PC-9 (cell line): Measurements from ENCODE around the gene CLEC16A. TPM values are rescaled to one million over a fixed set of nuclear protein-coding genes. Genes with fewer than 3 reads are reported as not detected.

Source experiments
- BruUV-seq: library from RNA; stranded (reverse); fragments of 400-500 nt; replicated peaks from 2 replicates; lab custom pipeline; 2021; lab: Mats Ljungman, UMichigan
- CTCF ChIA-PET: fragments of 300-600 bp; sonication (Branson Sonifier 250); formaldehyde crosslinking; loops from one replicate; lab custom pipeline; 2022; ENCODE audit warnings: antibody characterized with exemption; lab: Charles Lee
- POLR2A ChIA-PET: fragments of 300-600 bp; sonication (Branson Sonifier 250); formaldehyde crosslinking; loops from one replicate; lab custom pipeline; 2022; ENCODE audit warnings: antibody characterized with exemption; ENCODE audit not compliant: unreplicated experiment; lab: Charles Lee
- DNase-seq, 2 experiments: peaks; one replicate each; pipeline versions ENCODE4 v3.0.0 to v3.0.0-alpha.2; 2015 to 2022; ENCODE audit warnings: mixed read lengths in 1 of 2
- H2AFZ ChIP-seq: fragments of 200-600 bp; sonication (generic); 2 replicates; pipeline ENCODE4 v1.8.1; 2017; ENCODE audit warnings: antibody characterized with exemption
- H3F3A ChIP-seq: fragments of 200-600 bp; sonication (generic); 2 replicates; pipeline ENCODE4 v1.8.1; 2017; ENCODE audit warnings: antibody characterized with exemption, mild to moderate bottlenecking, low read depth; ENCODE audit not compliant: insufficient read depth
- H3K27ac ChIP-seq: fragments of 200-600 bp; sonication (generic); 2 replicates; pipeline ENCODE4 v1.6.1; 2016; ENCODE audit warnings: mixed run types
- H3K27me3 ChIP-seq: fragments of 200-600 bp; sonication (generic); 2 replicates; pipeline ENCODE4 v1.6.1; 2016; ENCODE audit warnings: low read depth, mixed run types; ENCODE audit not compliant: insufficient read depth
- H3K36me3 ChIP-seq: fragments of 200-600 bp; sonication (generic); 2 replicates; pipeline ENCODE4 v1.6.1; 2016; ENCODE audit warnings: low read depth, mixed run types
- H3K4me1 ChIP-seq: fragments of 200-600 bp; sonication (generic); replicated peaks from 2 replicates; pipeline ENCODE4 v1.6.1; 2016; ENCODE audit warnings: mixed run types; ENCODE audit not compliant: insufficient read depth
- H3K4me2 ChIP-seq: fragments of 200-600 bp; sonication (generic); 2 replicates; pipeline ENCODE4 v1.6.1; 2017; ENCODE audit warnings: mixed run types
- H3K4me3 ChIP-seq: fragments of 200-600 bp; sonication (generic); 2 replicates; pipeline ENCODE4 v1.6.1; 2016; ENCODE audit warnings: mixed run types
- H3K79me2 ChIP-seq: fragments of 200-600 bp; sonication (generic); 2 replicates; pipeline ENCODE4 v1.6.1; 2017; ENCODE audit warnings: low read depth, mixed run types
- H3K9me2 ChIP-seq: fragments of 200-600 bp; sonication (generic); 2 replicates; pipeline ENCODE4 v1.8.1; 2017; ENCODE audit warnings: mild to moderate bottlenecking; ENCODE audit not compliant: insufficient read depth
- H3K9me3 ChIP-seq: fragments of 200-600 bp; sonication (generic); 2 replicates; pipeline ENCODE4 v1.8.1; 2016; ENCODE audit warnings: low read depth; ENCODE audit not compliant: insufficient read depth
- H4K20me1 ChIP-seq: fragments of 200-600 bp; sonication (generic); 2 replicates; pipeline ENCODE4 v1.8.1; 2017; ENCODE audit not compliant: insufficient read depth
- CTCF ChIP-seq: fragments of 200-600 bp; sonication (generic); conservative IDR thresholded peaks from 2 replicates; pipeline ENCODE4 v1.6.1; 2017; ENCODE audit warnings: mixed run types, antibody characterized with exemption, mild to moderate bottlenecking, moderate library complexity
- EZH2 ChIP-seq: fragments of 200-600 bp; sonication (generic); IDR thresholded peaks from 2 replicates; pipeline ENCODE4 v1.8.0; 2017; ENCODE audit warnings: antibody characterized with exemption, low read depth
- intact Hi-C: fragments of 100-400 bp; cut with micrococcal nuclease; formaldehyde crosslinking; loops from one replicate; pipeline ENCODE4 v1.10.0; 2022; ENCODE audit not compliant: unreplicated experiment
- total RNA-seq: library from RNA; stranded (reverse); gene quantifications from 2 replicates; pipeline ENCODE4 v1.2.3, GENCODE V29; 2021

Gene CLEC16A
- total RNA-seq, 1 experiment from 2014 or later: 34.9 TPM

GRCh38 chr16:11072420-11073153, 128.2 kb downstream of the CLEC16A start:
- TF ChIP-seq CTCF (no peak), EZH2 (no peak)

GRCh38 chr16:11073407-11073999, 129.1 kb downstream of the CLEC16A start:
- Histone ChIP-seq H3F3A (no peaks in the 10 kb centered on the region), H3K9me3 (no peaks in the 10 kb centered on the region), H3K4me2 (no peak overlapping the region), H3K9me2 (no peaks in the 10 kb centered on the region), H2AFZ (no peak overlapping the region), H3K79me2 (no peaks in the 10 kb centered on the region), H3K27me3 (no peaks in the 10 kb centered on the region), H4K20me1 (no peaks in the 10 kb centered on the region), H3K4me3 (no peak overlapping the region), H3K36me3 (no peaks in the 10 kb centered on the region), H3K27ac (no peak overlapping the region), H3K4me1 (no peaks in the 10 kb centered on the region)
- intact Hi-C loops: no loop called here
- BruUV-seq: no TSS peak
- ChIA-PET POLR2A (interaction anchor here (0.7 kb wide), 1 partner anchor 19 kb away, joined by 6 read pairs; no protein-coding TSS in a partner anchor), CTCF (no interaction called here)
- DNase-seq: no peak
- TF ChIP-seq EZH2: no peak
- TF ChIP-seq CTCF: no peak

More at GRCh38 chr16:11072420-11073153, 128.2 kb downstream of the CLEC16A start:
- Histone ChIP-seq H3K27me3 (no peaks in the 10 kb centered on the region), H3K9me2 (no peaks in the 10 kb centered on the region), H3K9me3 (no peaks in the 10 kb centered on the region), H3K4me2 (no peak overlapping the region), H3K4me1 (no peaks in the 10 kb centered on the region), H3K79me2 (no peaks in the 10 kb centered on the region), H2AFZ (no peak overlapping the region), H3K36me3 (no peaks in the 10 kb centered on the region), H3K4me3 (no peak overlapping the region), H3K27ac (no peak overlapping the region), H3F3A (no peaks in the 10 kb centered on the region), H4K20me1 (no peaks in the 10 kb centered on the region)
- intact Hi-C loops: no loop called here
- DNase-seq: no peak
- no TSS peak for BruUV-seq
- CTCF ChIA-PET: no interaction called here
- POLR2A ChIA-PET: no interaction called here

DNA sequence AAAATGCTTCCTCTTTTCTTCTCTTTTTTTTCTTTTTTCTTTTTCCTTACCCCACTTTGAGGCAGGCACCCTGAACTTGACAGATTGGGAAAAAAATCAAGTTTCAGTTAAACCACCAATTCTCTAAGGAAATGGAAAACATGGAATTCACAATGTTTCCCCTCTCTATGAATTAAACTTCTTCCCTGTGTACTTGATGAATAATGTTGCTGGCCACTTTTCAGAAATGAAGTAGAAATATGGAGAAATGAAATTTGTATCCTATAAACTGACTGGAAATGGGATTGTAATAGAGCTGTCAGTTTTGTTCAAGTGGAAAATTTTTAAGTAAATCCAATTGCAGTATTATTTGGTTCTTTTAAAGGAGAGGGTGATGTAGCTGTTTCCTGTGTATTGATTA, 129.8 kb downstream of the CLEC16A start:
- no peaks in the 10 kb centered on the region for H3K79me2 ChIP-seq
- H3K9me2 ChIP-seq: no peaks in the 10 kb centered on the region
- no peaks in the 10 kb centered on the region for H3K36me3 ChIP-seq
- no peaks in the 10 kb centered on the region for H3F3A ChIP-seq
- H3K4me2 ChIP-seq: no peak overlapping the region
- no peaks in the 10 kb centered on the region for H4K20me1 ChIP-seq
- no peaks in the 10 kb centered on the region for H3K9me3 ChIP-seq
- DNase-seq: no peak
- BruUV-seq: no TSS peak
- CTCF ChIA-PET: no interaction called here
- H2AFZ ChIP-seq: no peak overlapping the region
- no peak overlapping the region for H3K27ac ChIP-seq
- no peaks in the 10 kb centered on the region for H3K27me3 ChIP-seq
- H3K4me1 ChIP-seq: no peaks in the 10 kb centered on the region
- POLR2A ChIA-PET: interaction anchor here (0.7 kb wide), 2 partner anchors 20 to 286 kb away, joined by 3 to 6 read pairs; no protein-coding TSS in a partner anchor
- TF ChIP-seq CTCF (no peak), EZH2 (no peak)
- no peak overlapping the region for H3K4me3 ChIP-seq
- intact Hi-C loops: no loop called here
